HEK293 (cell line): ENCODE data around the gene KLHL30.

Source experiments
- CTCF ChIP-seq: fragments of 450-650 bp; formaldehyde crosslinking; IDR thresholded peaks from 2 replicates; pipeline ENCODE4 v1.5.1; 2016; ENCODE audit warnings: missing biosample characterization, missing genetic modification characterization
- GLI4 ChIP-seq: fragments of 450-650 bp; formaldehyde crosslinking; IDR thresholded peaks from 2 replicates; pipeline ENCODE4 v1.5.1; 2016; ENCODE audit warnings: missing biosample characterization, missing genetic modification characterization
- PATZ1 ChIP-seq: fragments of 450-650 bp; formaldehyde crosslinking; IDR thresholded peaks from 2 replicates; pipeline ENCODE4 v1.5.1; 2016; ENCODE audit warnings: missing biosample characterization, missing genetic modification characterization
- TCF7L2 ChIP-seq: IDR thresholded peaks from 2 replicates; pipeline ENCODE4 v1.6.1; 2011; ENCODE audit warnings: low read depth, mild to moderate bottlenecking, inconsistent platforms, low read length, moderate library complexity, borderline replicate concordance
- ZNF501 ChIP-seq: fragments of 450-650 bp; formaldehyde crosslinking; IDR thresholded peaks from 2 replicates; pipeline ENCODE4 v1.5.1; 2016; ENCODE audit warnings: missing biosample characterization, missing genetic modification characterization
- ZNF837 ChIP-seq: fragments of 450-650 bp; formaldehyde crosslinking; IDR thresholded peaks from 2 replicates; pipeline ENCODE4 v1.5.1; 2016; ENCODE audit warnings: missing biosample characterization, missing genetic modification characterization
- ZNF843 ChIP-seq: fragments of 450-650 bp; formaldehyde crosslinking; IDR thresholded peaks from 2 replicates; pipeline ENCODE4 v1.5.1; 2016; ENCODE audit warnings: missing biosample characterization, missing genetic modification characterization

DNA sequence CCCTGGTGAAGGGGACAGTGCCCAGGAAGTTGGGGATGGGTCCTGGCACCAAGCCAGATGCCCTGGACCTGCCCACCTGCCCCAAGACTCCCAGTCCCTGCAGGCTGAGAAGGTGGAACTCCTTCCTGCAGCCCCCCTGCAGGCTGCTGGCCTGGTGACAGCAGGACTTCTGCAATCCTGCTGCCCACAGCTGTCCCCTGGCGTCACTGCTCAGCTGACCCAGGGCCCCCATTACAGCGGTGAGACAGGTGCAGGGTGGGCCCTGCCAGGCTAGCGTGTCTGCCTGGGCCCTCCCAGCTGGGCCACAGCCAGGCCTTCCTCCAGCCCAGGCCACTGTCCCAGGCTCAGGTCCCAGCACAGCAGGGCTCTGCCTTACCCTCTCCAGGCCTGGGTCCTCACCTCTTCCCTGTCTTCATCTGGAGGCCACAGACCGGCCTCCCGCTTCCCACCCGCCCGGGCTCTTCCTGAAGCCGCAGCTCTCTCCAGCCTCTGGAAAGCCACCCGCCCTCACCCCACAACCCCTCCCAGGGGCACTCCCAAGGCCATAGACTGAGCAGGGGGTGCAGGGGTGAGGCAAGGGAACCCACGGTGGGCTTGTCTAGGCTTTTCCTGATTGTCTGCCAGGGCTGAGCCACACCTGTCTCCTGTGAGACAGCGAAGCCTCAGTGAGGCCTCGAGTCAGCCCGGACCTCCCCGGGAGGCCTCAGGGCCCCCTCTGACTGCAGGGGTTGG, 11.5 kb downstream of the KLHL30 start:
- TF ChIP-seq ZNF843 (tag by site-specific recombination) (no peak), CTCF (no peak), TCF7L2 (no peak), PATZ1 (tag by site-specific recombination) (no peak), ZNF837 (tag by site-specific recombination) (no peak), ZNF501 (tag by site-specific recombination) (no peak), GLI4 (tag by site-specific recombination) (no peak)
